Measurements from ENCODE around the gene AHCTF1. TPM values are rescaled to one million over a fixed set of nuclear protein-coding genes. Genes with fewer than 3 reads are reported as not detected.

The AHCTF1 gene
- total and polyA plus RNA-seq, 12 donors, result 10.0 to 42.6 (median 27.9) TPM

- WGBS, 4 donors, result 10 to 17% (median 15%) methylated on average over 7 to 8 of the region's 8 CpGs
- intact Hi-C loops (cut with DNase I), result no loop called here
Observed at GRCh38 chr1:246932366-246932700, 585 bp upstream of the AHCTF1 start.

GRCh38 chr1:246930830-246931548 lies 759 bp downstream of the AHCTF1 start:
- intact Hi-C loops (cut with DNase I), result no loop called here

More at GRCh38 chr1:246932366-246932700, 585 bp upstream of the AHCTF1 start:
- Histone ChIP-seq H3K4me3 (peak overlapping the region in 3 of 4 donors; percentile 20 to 98 (median 96)), H3K9me3 (replicated peaks in 1 of 3) (no peaks in the 10 kb centered on the region), H3K4me1 (replicated peaks in 1 of 2) (peaks cover 10 to 30% of the 10 kb centered on the region in 2 donors), H3K27ac (peak overlapping the region in 3 of 5 donors; percentile 78 to 98 (median 96)), H3K27me3 (no peaks in the 10 kb centered on the region), H3K36me3 (replicated peaks in 1 of 2) (no peaks in the 10 kb centered on the region)
- no peak for DNase-seq
- TF ChIP-seq CTCF (IDR thresholded peaks at IDR 0.05) (no peak), POLR2A (IDR thresholded peaks at IDR 0.05) (no peak)

GRCh38 chr1:246925997-246926626 lies 5.6 kb downstream of the AHCTF1 start:
- no peak for DNase-seq
- H3K4me1 ChIP-seq (replicated peaks in 1 of 2), result peaks cover 10 to 55% of the 10 kb centered on the region in 2 donors
- H3K27ac ChIP-seq, result no peak overlapping the region
- 94 to 100% (median 97%) methylated on average over 6 of the region's 6 CpGs for WGBS, 4 donors
- TF ChIP-seq POLR2A (IDR thresholded peaks at IDR 0.05) (no peak), CTCF (IDR thresholded peaks at IDR 0.05) (no peak)
- no peaks in the 10 kb centered on the region for H3K9me3 ChIP-seq (replicated peaks in 1 of 3)
- no peaks in the 10 kb centered on the region for H3K27me3 ChIP-seq
- intact Hi-C loops (cut with DNase I), result no loop called here
- peaks cover 0 to 2% of the 10 kb centered on the region in 2 donors for H3K36me3 ChIP-seq (replicated peaks in 1 of 2)
- no peak overlapping the region for H3K4me3 ChIP-seq

More at GRCh38 chr1:246930830-246931548, 759 bp downstream of the AHCTF1 start:
- Histone ChIP-seq H3K4me3 (peak overlapping the region; percentile 51 to 98 (median 81)), H3K27me3 (no peaks in the 10 kb centered on the region), H3K36me3 (replicated peaks in 1 of 2) (peaks cover 0 to 2% of the 10 kb centered on the region in 2 donors), H3K4me1 (replicated peaks in 1 of 2) (peaks cover 10 to 32% of the 10 kb centered on the region in 2 donors), H3K27ac (peak overlapping the region; percentile 75 to 99 (median 96)), H3K9me3 (replicated peaks in 1 of 3) (no peaks in the 10 kb centered on the region)
- TF ChIP-seq CTCF (IDR thresholded peaks at IDR 0.05) (no peak), POLR2A (IDR thresholded peaks at IDR 0.05) (no peak)
- WGBS, 4 donors, result 0 to 2% (median 0%) methylated on average over 21 to 76 of the region's 76 CpGs
- DNase-seq, result peak; percentile 52 to 75 (median 66)

- H3K27ac ChIP-seq, result no peak overlapping the region
- H3K4me1 ChIP-seq (replicated peaks in 1 of 2), result peaks cover 0 to 38% of the 10 kb centered on the region in 2 donors
- peaks cover 0 to 2% of the 10 kb centered on the region in 2 donors for H3K36me3 ChIP-seq (replicated peaks in 1 of 2)
- intact Hi-C loops (cut with DNase I), result no loop called here
- DNase-seq, result no peak
- no peaks in the 10 kb centered on the region for H3K27me3 ChIP-seq
- H3K4me3 ChIP-seq, result no peak overlapping the region
- TF ChIP-seq CTCF (IDR thresholded peaks at IDR 0.05) (no peak), POLR2A (IDR thresholded peaks at IDR 0.05) (no peak)
- 63 to 87% (median 75%) methylated on average over 3 of the region's 3 CpGs for WGBS, 4 donors
- no peaks in the 10 kb centered on the region for H3K9me3 ChIP-seq (replicated peaks in 1 of 3)
Observed at GRCh38 chr1:246923900-246924299, 7.8 kb downstream of the AHCTF1 start.

All from adrenal gland (tissue), 12 donors.